HG02588 (cell line): ENCODE measurements around the gene TMEFF1.
"Not testable (repeated sequence)": the region's sequence is repeated elsewhere in the genome, so short reads cannot be mapped to it uniquely, and the experiment has no call there.

Experiments
- ATAC-seq: cut with Tn5 transposase; IDR thresholded peaks from one replicate; pipeline ENCODE4 v1.9.1; 2021; ENCODE audit warnings: mild to moderate bottlenecking, moderate library complexity; ENCODE audit not compliant: unreplicated experiment

The TMEFF1 gene

GRCh38 chr9:100488177-100488576 is 15.2 kb downstream of the TMEFF1 start:
- ATAC-seq: no peak

- no peak for ATAC-seq
Observed at GRCh38 chr9:100489836-100490235, 16.9 kb downstream of the TMEFF1 start.

- ATAC-seq: no peak
Observed at GRCh38 chr9:100492952-100493351, 20.0 kb downstream of the TMEFF1 start.

GRCh38 chr9:100498592-100498991 is 25.6 kb downstream of the TMEFF1 start:
- ATAC-seq: no peak

GRCh38 chr9:100499460-100499859 is 26.5 kb downstream of the TMEFF1 start:
- no peak for ATAC-seq

GRCh38 chr9:100499866-100500265 is 26.9 kb downstream of the TMEFF1 start:
- ATAC-seq: no peak

- ATAC-seq: peak; percentile 59
Observed at GRCh38 chr9:100505564-100506159, 32.7 kb downstream of the TMEFF1 start.

- ATAC-seq: peak; percentile 59
Observed at GRCh38 chr9:100507350-100507749, 34.4 kb downstream of the TMEFF1 start.

- no peak for ATAC-seq
Observed at GRCh38 chr9:100511205-100511604, 38.3 kb downstream of the TMEFF1 start.

- ATAC-seq: no peak
Observed at GRCh38 chr9:100515578-100516494, 42.9 kb downstream of the TMEFF1 start.

GRCh38 chr9:100521282-100521681 is 48.3 kb downstream of the TMEFF1 start:
- ATAC-seq: no peak

GRCh38 chr9:100525563-100525962 is 52.6 kb downstream of the TMEFF1 start:
- no peak for ATAC-seq

- ATAC-seq: not testable (repeated sequence)
Observed at GRCh38 chr9:100527180-100527794, 54.3 kb downstream of the TMEFF1 start.

GRCh38 chr9:100534401-100534800 is 61.5 kb downstream of the TMEFF1 start:
- no peak for ATAC-seq

- ATAC-seq: no peak
Observed at GRCh38 chr9:100540327-100540726, 67.4 kb downstream of the TMEFF1 start.

- ATAC-seq: no peak
Observed at GRCh38 chr9:100549048-100549447, 76.1 kb downstream of the TMEFF1 start.

GRCh38 chr9:100554935-100555401 is 82.0 kb downstream of the TMEFF1 start:
- ATAC-seq: peak; percentile 42

- peak; percentile 62 for ATAC-seq
Observed at GRCh38 chr9:100555471-100555870, 82.5 kb downstream of the TMEFF1 start.

GRCh38 chr9:100557053-100557452 is 84.1 kb downstream of the TMEFF1 start:
- no peak for ATAC-seq

GRCh38 chr9:100561256-100561655 is 88.3 kb downstream of the TMEFF1 start:
- ATAC-seq: no peak

GRCh38 chr9:100567856-100568255 is 94.9 kb downstream of the TMEFF1 start:
- no peak for ATAC-seq
